Fibroblast of mammary gland (primary cell): ENCODE results near the gene ZNF853.

Source experiments
- DNase-seq: peaks from one replicate; pipeline ENCODE4 v3.0.0-alpha.2; 2010; ENCODE audit warnings: low read depth
- H3K4me3 ChIP-seq: 2 replicates; pipeline ENCODE4 v1.5.1; 2011; ENCODE audit warnings: low read depth, mild to moderate bottlenecking, low read length, moderate library complexity; ENCODE audit not compliant: control insufficient read depth
- CTCF ChIP-seq: conservative IDR thresholded peaks from 2 replicates; pipeline ENCODE4 v1.5.1; 2011; ENCODE audit warnings: low read depth, low read length, inconsistent platforms; ENCODE audit not compliant: control insufficient read depth, insufficient read depth

The ZNF853 gene

GRCh38 chr7:6639032-6639431 is 23.6 kb downstream of the ZNF853 start:
- no peak for DNase-seq
- no peak for TF ChIP-seq CTCF
- H3K4me3 ChIP-seq: no peak overlapping the region

- no peak for TF ChIP-seq CTCF
- no peak for DNase-seq
- H3K4me3 ChIP-seq: no peak overlapping the region
Measured at GRCh38 chr7:6639627-6640026, 24.2 kb downstream of the ZNF853 start.

- H3K4me3 ChIP-seq: no peak overlapping the region
- DNase-seq: peak; percentile 93
- no peak for TF ChIP-seq CTCF
Measured at GRCh38 chr7:6640246-6640721, 24.9 kb downstream of the ZNF853 start.

GRCh38 chr7:6641305-6642035 is 26.1 kb downstream of the ZNF853 start:
- H3K4me3 ChIP-seq: no peak overlapping the region
- TF ChIP-seq CTCF: no peak
- no peak for DNase-seq

- H3K4me3 ChIP-seq: no peak overlapping the region
- no peak for DNase-seq
- no peak for TF ChIP-seq CTCF
Measured at GRCh38 chr7:6642239-6642839, 26.9 kb downstream of the ZNF853 start.

GRCh38 chr7:6642861-6643640 is 27.6 kb downstream of the ZNF853 start:
- no peak overlapping the region for H3K4me3 ChIP-seq
- TF ChIP-seq CTCF: no peak
- DNase-seq: no peak
